ENCODE measurements around the gene MDP1. TPM values are rescaled to one million over a fixed set of nuclear protein-coding genes. Genes with fewer than 3 reads are reported as not detected.

Gene MDP1
- polyA plus RNA-seq = 33.5 TPM

DNA sequence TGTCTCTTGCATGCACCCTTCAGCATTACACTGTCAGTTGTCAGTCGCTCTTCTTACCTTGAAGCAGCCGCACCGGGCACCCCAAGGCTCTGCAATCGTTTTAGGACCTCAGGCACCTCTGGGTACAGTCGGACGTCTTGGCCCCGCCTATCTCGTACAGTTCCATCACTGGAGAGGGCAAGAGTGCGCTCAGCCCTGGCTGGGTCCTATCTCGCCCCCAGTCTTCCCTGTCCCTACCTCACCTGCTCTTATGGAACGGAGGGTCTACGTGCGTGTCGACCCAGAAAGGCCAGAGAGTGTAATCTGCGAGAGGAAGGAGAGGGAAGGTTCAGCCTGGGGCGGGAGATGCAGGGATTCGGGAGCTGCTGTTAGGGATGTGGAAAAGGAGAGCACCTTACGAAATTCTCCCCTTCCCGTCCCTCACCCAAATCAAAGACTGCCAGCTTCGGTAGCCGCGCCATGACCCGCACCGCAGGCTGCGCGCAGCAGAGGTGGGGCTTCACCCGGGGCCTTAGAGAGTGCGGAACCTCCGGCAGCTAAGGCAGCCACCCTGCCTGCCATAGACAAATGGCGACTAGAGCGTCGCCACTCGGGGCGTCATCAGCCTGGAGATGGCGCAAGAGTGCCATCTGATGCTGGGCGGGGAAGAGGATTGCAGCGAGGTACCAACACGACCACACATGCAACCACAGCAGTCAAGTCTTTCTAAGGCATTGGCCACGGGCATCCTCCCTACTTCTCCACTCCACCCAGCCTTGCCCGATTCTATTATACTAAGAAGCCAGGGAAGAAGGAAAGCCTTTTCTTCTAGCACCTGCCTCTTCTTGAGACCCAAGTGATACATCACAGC is at the start of gene MDP1:
Gene MDP1 (minus strand): TSS at position 572 of the 850 bp plus-strand sequence. CDS start 111 bp downstream, at position 461.
- Mint-ChIP-seq H3K4me1 (peaks cover 25 to 38% (median 32%) of the 10 kb centered on the region in 3 donors), H3K27me3 (no peaks in the 10 kb centered on the region), H3K36me3 (peaks cover 1% of the 10 kb centered on the region), H3K9me3 (no peaks in the 10 kb centered on the region), H3K4me3 (peak within 1 kb of the TSS; percentile 92 to 98 (median 94)), H3K27ac (peak within 1 kb of the TSS; percentile 84 to 94 (median 89))

DNA sequence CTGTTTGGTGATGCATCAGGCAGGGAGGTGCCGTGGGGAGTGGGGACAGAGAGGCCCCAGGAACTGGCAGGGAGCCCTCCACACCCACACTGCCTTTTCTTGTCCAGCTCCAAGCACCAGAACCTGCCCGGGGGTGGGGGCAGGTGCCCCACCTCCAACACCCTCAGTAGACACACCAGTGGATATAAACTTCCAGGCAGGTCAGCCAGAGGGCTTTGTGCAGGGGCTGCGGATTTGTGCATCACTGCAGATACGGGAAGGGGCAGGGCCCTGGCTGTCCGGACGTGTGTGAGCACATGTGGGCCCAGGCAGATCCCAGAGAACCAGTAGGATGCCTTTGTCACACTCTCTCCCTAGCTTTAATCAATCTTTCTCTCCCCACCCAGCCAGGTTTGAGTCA is 48.4 kb upstream of the MDP1 start:
- Mint-ChIP-seq H3K27me3 (no peaks in the 10 kb centered on the region), H3K9me3 (no peaks in the 10 kb centered on the region), H3K27ac (no peak overlapping the region), H3K4me3 (no peak overlapping the region), H3K36me3 (peaks cover 10% of the 10 kb centered on the region), H3K4me1 (peaks cover 0 to 3% (median 2%) of the 10 kb centered on the region in 3 donors)

DNA sequence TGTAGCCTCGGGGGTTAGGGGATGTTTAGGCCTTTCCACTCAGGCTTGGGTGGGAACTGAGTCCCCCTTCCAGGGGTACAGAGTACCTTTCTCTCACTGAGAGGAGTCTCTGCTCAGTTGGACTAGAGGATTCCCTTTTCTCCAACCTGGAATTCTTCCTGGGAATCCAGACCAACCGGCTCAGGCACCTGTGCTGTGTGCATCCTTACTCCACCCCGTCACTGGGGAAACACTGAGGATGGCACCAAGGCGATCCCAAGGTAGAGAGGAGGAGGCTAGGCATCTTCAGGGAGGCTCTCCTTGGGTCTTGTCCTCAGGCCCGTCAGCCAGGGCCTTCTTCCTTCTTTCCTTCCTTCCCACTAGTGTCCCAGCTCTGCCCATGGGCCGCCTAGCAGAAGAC is 48.0 kb upstream of the MDP1 start:
- no peak overlapping the region for H3K4me3 Mint-ChIP-seq
- H3K27me3 Mint-ChIP-seq = no peaks in the 10 kb centered on the region
- no peaks in the 10 kb centered on the region for H3K9me3 Mint-ChIP-seq
- H3K27ac Mint-ChIP-seq = peak overlapping the region in 1 of 3 donors; percentile 43
- H3K4me1 Mint-ChIP-seq = peaks cover 0 to 3% (median 2%) of the 10 kb centered on the region in 3 donors
- H3K36me3 Mint-ChIP-seq = peaks cover 10% of the 10 kb centered on the region

DNA sequence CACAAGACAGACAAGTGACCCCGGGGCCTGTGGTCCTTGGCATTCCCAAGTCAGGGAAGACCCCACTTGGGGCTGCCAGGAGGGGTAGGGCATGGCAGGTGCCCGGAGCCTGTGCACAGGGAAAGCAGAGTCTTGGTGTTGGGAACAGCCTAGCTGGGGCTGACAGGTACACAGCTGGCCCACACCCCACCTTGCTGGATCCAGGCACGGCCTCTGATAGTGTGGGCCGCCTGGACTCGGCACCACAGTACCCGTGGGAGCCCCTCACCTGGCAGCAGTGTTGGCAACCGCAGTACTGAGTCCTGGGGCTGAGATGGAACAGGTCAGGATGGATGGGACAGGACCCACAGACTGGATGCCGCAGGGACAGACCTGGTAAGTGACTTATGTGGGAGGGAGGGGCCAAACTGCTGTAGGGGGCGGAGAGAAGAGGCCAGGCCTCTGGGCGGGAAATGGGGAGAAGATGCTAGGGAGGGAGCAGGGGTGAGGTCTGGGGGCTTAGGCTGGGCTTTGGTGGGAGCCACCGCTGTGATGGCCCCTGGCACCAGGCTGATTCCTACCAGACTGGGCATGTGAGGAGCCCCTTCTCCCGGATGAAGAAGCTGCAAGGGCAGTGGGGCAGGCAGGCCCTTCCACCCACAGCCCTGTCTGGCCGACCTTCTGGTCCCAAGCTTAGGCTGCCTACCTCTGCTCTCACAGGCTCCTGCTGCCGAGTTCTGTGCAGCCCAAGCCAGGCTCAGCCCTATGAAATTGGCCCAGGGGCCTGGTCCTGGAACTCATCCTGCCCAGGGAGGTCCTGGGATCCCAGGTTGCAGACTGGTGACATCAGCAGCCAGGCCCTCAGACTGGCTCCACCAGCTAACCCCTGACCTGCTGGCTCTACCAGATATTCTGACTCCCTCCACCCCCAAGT is 47.2 kb upstream of the MDP1 start, which contains the start of gene TGM1:
Gene TGM1 (minus strand): TSS at position 357 of the 913 bp plus-strand sequence. CDS start 825 bp downstream, outside the sequence.
- H3K27ac Mint-ChIP-seq = peak within 1 kb of the TSS in 1 of 3 donors; percentile 43
- H3K9me3 Mint-ChIP-seq = no peaks in the 10 kb centered on the region
- peaks cover 10% of the 10 kb centered on the region for H3K36me3 Mint-ChIP-seq
- peaks cover 0 to 4% (median 2%) of the 10 kb centered on the region in 3 donors for H3K4me1 Mint-ChIP-seq
- H3K27me3 Mint-ChIP-seq = no peaks in the 10 kb centered on the region
- no peak within 1 kb of the TSS for H3K4me3 Mint-ChIP-seq

DNA sequence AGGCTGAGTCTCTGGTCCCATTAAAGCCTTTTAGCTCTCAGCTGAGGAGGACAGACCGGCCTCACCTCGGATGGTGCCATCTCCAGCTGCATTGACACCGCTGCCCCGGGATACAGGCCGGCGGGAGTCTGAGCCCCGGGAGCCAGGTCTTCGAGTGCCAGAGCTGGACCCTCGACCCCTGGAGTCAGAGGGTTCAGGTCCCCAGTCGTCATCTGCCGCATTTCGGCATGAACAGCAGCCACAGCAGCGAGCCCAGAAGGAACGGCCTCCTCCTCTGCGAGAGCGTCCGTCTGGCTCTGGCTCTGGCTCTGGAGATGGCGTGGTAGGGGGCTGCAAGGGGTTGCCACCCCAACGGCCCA is 46.1 kb upstream of the MDP1 start:
- peaks cover 10% of the 10 kb centered on the region for H3K36me3 Mint-ChIP-seq
- H3K27ac Mint-ChIP-seq = no peak overlapping the region
- no peak overlapping the region for H3K4me3 Mint-ChIP-seq
- H3K27me3 Mint-ChIP-seq = no peaks in the 10 kb centered on the region
- peaks cover 0 to 4% (median 0%) of the 10 kb centered on the region in 3 donors for H3K4me1 Mint-ChIP-seq
- H3K9me3 Mint-ChIP-seq = no peaks in the 10 kb centered on the region

DNA sequence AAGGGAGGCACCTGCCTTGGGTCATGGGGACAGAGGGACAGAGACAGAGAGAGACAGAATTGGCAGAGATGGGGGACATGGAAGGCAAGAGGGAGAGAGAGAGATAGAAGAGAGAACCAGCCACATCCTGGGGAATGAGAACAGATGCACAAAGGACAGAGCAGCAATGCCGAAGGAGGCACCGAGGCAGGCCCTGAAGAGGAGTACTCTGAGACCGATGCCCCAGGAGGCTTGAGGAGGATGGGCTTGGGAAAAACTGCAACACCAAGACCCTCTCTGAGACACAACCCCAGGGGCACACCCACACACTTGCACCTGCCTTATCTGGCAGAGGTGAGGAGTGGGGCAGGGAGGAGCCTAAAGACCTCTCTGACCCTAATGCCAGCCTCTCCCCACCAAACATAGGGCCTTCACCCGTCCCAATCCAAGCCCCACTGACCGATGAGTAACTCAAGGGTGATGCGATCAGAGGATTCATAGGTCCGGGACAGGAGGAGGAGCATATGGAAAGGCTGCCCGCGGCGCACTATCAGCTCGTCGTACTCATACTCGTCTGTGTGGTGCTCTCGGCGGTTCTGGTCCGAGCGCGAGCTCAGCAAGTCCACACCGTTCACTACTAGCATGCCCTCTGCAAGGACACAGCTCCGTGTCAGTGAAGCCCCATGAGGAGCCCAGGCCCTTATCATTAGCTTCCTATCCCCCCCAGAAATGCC is 45.5 kb upstream of the MDP1 start:
- H3K36me3 Mint-ChIP-seq = peaks cover 5% of the 10 kb centered on the region
- peaks cover 0 to 2% (median 0%) of the 10 kb centered on the region in 3 donors for H3K4me1 Mint-ChIP-seq
- no peak overlapping the region for H3K4me3 Mint-ChIP-seq
- H3K27me3 Mint-ChIP-seq = no peaks in the 10 kb centered on the region
- no peak overlapping the region for H3K27ac Mint-ChIP-seq
- H3K9me3 Mint-ChIP-seq = no peaks in the 10 kb centered on the region

DNA sequence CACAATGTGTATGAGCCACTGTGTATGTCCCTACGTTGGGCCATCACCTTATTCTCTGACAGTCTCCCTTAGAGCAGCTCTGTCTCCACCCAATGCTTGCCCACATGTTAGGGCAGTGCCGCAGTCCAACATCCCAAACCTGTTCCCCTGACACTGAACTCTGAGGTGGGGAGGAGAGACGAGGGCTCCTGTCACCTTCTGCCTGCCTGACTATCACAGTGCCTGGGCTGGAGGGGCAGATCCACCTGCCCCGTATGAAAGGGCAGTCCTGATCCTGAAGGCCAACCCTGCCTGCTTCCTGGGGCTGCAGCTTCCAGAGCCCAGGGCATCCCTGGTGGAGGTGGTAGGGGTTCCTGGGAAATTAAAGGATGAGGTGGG is 44.9 kb upstream of the MDP1 start:
- Mint-ChIP-seq H3K4me1 (peaks cover 0 to 2% (median 0%) of the 10 kb centered on the region in 3 donors), H3K4me3 (no peak overlapping the region), H3K9me3 (no peaks in the 10 kb centered on the region), H3K36me3 (peaks cover 3% of the 10 kb centered on the region), H3K27ac (no peak overlapping the region), H3K27me3 (no peaks in the 10 kb centered on the region)

DNA sequence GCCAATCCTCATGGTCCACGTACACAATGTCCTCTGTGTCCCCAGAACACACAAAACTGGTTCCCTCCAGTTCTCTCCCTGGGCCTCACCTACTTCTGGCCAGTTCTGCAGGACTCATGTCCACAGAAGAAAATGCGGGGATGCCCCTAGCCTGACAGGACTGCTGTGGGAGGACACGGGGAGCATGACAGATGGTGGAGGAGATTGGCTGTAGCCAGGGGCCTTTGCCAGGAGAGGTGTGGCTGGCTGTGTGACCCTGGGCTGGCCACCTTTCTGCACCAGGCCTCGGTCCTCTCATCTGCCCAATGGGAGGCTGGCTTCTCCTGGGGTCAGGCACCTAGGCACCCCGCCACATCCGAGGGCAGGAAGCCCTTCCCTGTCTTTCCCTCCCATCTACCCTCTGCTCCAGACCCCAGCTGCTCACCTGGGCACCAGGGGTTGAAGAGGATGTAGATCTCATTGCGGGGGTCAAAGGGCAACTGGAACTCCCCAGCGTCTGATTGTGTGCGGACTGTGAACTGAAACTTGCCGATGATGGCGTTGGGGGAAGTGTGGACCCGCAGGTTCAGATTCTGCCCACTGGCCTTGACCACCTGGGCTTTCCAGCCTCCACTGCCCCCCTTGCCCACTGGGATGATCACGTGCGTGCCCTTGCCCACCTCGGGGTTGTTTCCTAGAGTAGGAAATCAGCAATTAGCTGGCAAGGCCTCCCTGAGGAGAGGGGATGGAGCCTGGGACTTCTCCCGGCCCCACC is 44.3 kb upstream of the MDP1 start:
- no peak overlapping the region for H3K27ac Mint-ChIP-seq

DNA sequence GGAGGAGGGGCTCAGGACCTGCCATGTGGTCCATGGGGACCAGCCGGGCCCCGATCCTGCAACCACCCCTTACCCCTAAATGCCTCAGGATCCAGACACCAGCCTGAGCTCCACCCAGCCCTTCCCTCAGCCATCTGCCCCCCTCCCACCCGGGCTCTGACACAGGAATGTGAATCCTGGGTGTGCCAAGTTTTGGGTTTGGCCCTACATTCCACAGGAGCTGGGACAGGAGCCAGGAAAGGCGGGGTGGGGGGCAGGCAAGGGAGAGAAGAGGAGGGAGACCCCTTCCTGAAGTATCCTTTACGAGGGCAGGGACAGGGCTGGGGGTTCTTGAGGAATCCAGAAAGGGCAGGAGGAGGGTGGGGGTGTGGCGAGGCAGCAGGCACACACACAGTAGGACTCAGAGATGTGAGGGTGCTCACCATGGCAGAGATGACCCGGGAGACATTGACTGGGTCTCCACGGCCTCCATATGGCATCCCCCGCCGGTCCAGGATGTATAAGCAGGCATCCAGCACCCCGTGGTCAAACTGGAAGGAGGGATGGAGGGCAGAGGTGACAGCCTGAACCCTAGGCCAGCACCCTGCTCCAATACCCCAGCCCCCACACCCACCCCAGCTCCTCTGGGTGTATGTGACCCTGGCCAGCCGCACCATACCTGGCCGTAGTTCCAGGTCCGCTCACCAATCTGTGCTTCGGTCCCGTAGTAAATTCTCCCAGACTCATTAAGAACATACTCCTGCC is 43.6 kb upstream of the MDP1 start:
- peaks cover 0 to 2% (median 0%) of the 10 kb centered on the region in 3 donors for H3K4me1 Mint-ChIP-seq
- no peak overlapping the region for H3K27ac Mint-ChIP-seq
- H3K36me3 Mint-ChIP-seq = peaks cover 3% of the 10 kb centered on the region
- H3K27me3 Mint-ChIP-seq = no peaks in the 10 kb centered on the region
- H3K9me3 Mint-ChIP-seq = no peaks in the 10 kb centered on the region
- no peak overlapping the region for H3K4me3 Mint-ChIP-seq

More for the DNA sequence above, 44.3 kb upstream of the MDP1 start:
- H3K4me3 Mint-ChIP-seq = no peak overlapping the region
- H3K27me3 Mint-ChIP-seq = no peaks in the 10 kb centered on the region
- peaks cover 0 to 2% (median 0%) of the 10 kb centered on the region in 3 donors for H3K4me1 Mint-ChIP-seq
- H3K9me3 Mint-ChIP-seq = no peaks in the 10 kb centered on the region
- H3K36me3 Mint-ChIP-seq = peaks cover 3% of the 10 kb centered on the region

DNA sequence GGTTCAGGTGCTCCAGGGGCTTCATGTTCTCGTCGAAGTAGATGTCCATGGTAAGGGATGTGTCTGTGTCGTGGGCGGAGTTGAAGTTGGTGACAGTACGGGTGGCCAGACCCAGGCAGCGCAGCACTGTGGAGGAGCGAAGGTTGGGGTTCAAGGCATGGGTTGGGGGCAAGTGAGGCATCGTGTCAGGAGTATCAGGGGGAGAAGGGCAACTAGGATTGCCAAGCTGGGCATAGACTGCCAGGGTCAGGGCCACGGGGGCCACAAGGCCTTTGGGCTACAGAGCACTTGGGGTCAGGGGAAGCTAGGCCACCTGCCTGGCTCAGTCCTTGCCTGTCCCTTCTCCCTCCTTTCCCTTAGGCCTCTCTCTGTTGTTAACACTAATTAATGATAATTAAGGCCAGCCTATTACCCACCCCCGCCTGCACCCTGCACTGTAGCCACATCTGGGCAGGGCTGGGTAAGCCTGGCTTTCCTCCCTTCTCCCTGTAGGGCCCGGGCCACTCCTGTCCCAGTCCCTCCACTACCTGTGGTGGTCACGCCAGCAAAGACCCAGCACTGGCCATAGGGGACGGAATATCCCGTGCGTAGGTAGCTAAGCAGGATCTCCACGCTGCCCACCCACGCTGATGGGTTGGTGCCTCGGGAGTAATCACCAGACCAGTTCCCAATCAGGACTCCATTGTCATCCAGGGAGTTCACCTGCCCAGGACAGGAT is 42.8 kb upstream of the MDP1 start:
- Mint-ChIP-seq H3K36me3 (peaks cover 3% of the 10 kb centered on the region), H3K27ac (no peak overlapping the region), H3K27me3 (no peaks in the 10 kb centered on the region), H3K4me3 (peak overlapping the region in 1 of 4 donors; percentile 61), H3K4me1 (peaks cover 0 to 2% (median 0%) of the 10 kb centered on the region in 3 donors), H3K9me3 (no peaks in the 10 kb centered on the region)

DNA sequence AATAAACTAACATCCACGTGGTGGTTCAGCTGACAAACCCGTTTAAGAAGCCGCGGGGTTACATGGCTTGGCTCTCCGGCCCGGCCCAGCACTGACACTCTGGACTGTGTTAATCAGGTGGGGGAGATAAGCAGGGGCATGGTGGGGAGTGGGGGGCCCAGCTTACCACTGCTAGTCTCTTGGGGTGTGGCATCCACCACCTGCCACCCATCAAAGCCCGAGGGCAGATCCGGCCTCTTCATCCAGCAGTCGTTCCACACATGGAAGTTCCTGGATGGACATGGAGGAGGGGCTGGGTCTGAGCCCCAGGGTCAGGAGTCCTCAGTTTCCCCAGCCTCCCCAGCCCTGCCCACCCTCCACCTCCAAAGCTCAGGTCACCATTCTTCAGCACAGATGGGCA is 42.3 kb upstream of the MDP1 start:
- peaks cover 0 to 2% (median 0%) of the 10 kb centered on the region in 3 donors for H3K4me1 Mint-ChIP-seq
- no peak overlapping the region for H3K27ac Mint-ChIP-seq

DNA sequence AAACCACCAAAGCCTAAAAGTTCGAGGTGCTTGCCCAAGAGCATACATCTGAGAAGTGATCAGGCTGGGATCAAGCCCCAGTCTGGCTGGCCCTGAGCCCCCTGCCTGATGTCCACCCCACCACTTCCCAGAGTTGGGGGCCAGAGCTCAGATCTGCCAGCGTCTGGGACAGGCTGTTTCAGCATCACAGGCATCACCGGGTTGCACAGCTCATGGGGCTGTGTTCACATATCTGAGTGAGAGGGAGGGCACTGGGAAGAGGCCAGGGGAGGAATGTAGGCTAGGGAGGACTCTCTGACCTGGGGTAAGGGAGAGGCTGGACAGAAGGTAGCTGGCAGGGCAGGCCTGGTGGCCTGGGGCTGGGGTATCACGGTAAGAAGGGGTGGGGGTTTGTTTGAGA is 41.1 kb upstream of the MDP1 start:
- Mint-ChIP-seq H3K9me3 (no peaks in the 10 kb centered on the region), H3K4me1 (peaks cover 0 to 2% (median 0%) of the 10 kb centered on the region in 3 donors), H3K27me3 (no peaks in the 10 kb centered on the region), H3K4me3 (peak overlapping the region in 1 of 4 donors; percentile 69), H3K27ac (no peak overlapping the region), H3K36me3 (no peaks in the 10 kb centered on the region)

More for the DNA sequence above, 42.3 kb upstream of the MDP1 start:
- Mint-ChIP-seq H3K27me3 (no peaks in the 10 kb centered on the region), H3K36me3 (peaks cover 3% of the 10 kb centered on the region), H3K9me3 (no peaks in the 10 kb centered on the region), H3K4me3 (no peak overlapping the region)
